ENCODE measurements around the gene LHX3.

The LHX3 gene

DNA sequence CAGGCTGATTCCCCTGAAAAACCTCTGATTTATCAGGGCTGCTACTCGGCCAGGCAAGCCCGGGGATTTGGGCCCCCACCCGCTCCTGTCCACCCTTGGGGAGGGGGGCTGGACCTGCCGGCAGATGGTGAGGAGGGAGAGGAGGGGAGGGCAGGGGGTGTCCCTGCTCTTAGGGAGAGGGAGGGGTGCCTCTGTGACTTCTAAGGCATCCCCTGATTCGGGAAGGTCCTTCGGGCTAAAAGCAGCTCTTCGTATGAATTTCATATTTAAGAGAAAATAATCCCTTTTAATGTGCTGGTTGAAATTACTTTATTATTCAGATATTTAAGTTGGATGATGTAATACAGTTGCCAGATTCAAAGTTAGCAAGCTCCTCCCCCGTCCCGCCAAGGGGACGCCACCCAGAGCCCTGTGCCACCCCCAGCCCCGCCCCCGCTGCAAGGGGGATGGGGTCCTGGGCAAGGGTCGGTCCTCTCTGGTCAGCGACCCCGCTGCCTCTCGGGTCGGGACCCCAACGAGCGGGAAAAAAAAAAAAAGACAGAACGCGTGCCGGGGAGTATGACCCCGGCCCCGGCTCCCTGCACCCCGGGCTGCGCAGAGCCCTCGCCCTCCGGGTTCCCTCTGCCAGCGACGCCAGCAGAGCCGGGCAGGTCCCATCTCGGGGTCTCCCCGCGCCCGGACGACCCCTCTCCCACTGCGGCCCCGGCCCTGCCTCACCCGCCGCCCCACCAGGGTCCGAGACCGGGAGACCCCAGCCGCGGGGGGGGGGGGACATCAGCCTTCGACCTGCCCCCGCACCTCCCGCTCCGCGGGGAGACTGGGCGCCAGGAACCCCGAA lies 12.4 kb downstream of the LHX3 start:
- no peak for DNase-seq (ENCODE audit: low read depth)

GRCh38 chr9:136191960-136192286 lies 13.0 kb downstream of the LHX3 start:
- no peak for DNase-seq (ENCODE audit: low read depth)

GRCh38 chr9:136191099-136191959 lies 13.6 kb downstream of the LHX3 start:
- DNase-seq (ENCODE audit: low read depth): no peak

GRCh38 chr9:136190656-136191055 lies 14.3 kb downstream of the LHX3 start:
- DNase-seq (ENCODE audit: low read depth): no peak

DNA sequence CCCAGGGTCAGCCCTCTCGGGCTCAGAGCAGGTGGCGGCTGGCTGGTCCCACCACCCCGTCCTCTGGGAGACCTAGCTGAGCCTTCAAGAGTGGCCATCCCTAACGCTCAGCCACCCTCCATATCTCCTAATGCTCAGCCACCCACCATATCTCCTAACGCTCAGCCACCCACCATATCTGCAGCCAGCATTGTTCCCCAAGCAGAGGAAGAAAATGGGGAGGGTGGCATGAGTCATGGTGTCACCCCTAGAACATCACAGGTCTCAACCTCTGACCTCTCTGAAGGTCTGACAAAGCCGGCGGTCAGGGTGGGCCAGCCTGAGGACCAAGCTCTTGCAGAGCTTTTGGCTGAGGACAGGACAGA lies 14.7 kb downstream of the LHX3 start:
- no peak for DNase-seq (ENCODE audit: low read depth)

- DNase-seq (ENCODE audit: low read depth): no peak
Observed at GRCh38 chr9:136189394-136190236, 15.3 kb downstream of the LHX3 start.

GRCh38 chr9:136187683-136188586 lies 17.0 kb downstream of the LHX3 start:
- no peak for DNase-seq (ENCODE audit: low read depth)

- DNase-seq (ENCODE audit: low read depth): no peak
Observed at GRCh38 chr9:136187197-136187596, 17.7 kb downstream of the LHX3 start.

- DNase-seq (ENCODE audit: low read depth): no peak
Observed at GRCh38 chr9:136186386-136186785, 18.5 kb downstream of the LHX3 start.

- DNase-seq (ENCODE audit: low read depth): no peak
Observed at GRCh38 chr9:136185596-136186366, 19.1 kb downstream of the LHX3 start.

DNA sequence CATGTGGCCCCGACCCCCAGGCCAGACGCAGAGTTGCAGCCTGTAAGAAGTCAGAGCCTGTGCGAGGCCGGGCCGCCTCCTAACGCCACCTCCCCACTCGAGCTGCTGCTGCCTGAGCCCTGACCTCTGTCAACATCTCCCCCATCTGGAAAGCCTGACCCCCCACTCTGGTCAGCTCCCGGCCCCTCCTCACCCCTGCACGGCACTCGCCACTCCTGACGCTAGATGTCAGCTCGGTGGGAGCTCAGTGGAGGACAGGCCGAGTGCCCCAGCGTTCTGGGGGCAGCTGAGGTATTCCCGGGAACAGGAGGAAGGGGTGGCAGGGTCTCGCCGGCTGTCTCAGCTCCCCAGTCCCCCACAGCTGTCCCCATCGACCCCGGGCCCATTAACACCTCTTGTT lies 19.9 kb downstream of the LHX3 start:
- DNase-seq (ENCODE audit: low read depth): no peak

- no peak for DNase-seq (ENCODE audit: low read depth)
Observed at GRCh38 chr9:136182850-136183422, 22.0 kb downstream of the LHX3 start.

GRCh38 chr9:136182420-136182787 lies 22.5 kb downstream of the LHX3 start:
- no peak for DNase-seq (ENCODE audit: low read depth)

- no peak for DNase-seq (ENCODE audit: low read depth)
Observed at GRCh38 chr9:136181784-136182419, 23.0 kb downstream of the LHX3 start.

GRCh38 chr9:136180586-136180985 lies 24.3 kb downstream of the LHX3 start:
- DNase-seq (ENCODE audit: low read depth): no peak

DNA sequence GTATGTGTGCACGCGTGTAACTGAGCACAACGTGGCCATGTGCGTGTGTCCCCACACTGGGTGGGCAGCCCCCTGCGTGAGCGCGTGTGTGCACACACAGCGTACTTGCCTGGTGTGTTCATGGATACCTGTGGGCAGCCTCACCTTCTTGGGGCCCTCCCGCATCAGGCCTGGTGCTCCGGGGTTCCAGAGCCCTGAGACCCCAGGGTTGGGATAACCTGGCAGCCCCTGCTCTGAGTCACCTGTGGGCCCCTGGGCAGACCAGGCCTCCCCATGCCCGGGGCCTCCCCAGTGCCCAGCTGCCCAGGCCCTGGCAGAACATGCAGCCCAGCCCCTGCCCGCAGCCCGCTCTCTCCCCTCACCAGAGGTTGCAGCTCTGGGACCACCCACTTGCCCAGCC lies 25.2 kb downstream of the LHX3 start:
- DNase-seq (ENCODE audit: low read depth): no peak

DNA sequence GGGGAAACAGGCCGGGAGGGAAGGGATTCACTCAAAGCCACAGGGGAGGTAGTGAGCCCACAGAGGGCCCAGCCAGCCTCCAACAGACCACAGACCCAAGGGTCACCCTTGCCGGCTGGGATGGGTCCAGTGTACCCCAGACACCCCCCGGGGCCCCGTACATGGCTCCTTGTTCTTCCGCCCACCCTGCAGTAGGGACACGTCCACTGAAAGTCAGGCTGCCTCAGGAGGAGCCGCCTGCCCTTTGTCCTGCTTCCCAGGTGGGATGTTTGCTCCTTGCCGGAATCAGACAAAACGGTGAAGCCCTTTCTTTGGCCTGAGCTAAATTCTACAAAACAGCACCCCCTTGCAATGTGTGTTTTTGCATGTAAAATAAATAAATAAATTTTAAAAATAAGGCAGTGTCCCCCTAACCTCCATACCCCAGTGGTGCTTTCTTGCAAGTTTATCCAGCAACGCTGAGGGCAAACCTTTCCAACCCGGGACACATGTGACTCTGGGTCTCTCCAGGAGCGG lies 25.8 kb downstream of the LHX3 start:
- no peak for DNase-seq (ENCODE audit: low read depth)

DNA sequence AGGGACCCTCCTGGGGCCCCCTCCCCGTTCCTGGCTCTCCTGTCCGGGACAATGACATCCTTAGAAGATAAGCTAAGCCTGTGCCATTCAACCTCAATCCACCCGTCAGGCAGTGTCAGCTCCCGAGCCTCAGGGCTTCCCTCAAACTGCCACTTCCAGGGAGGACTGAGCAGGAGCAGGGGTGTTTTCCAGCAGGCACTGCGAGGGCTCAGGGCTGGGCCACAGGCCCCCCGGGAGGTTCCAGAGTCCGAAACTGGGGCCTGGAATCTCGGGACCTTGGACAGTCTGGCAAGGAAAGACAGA lies 26.2 kb downstream of the LHX3 start:
- no peak for DNase-seq (ENCODE audit: low read depth)

DNA sequence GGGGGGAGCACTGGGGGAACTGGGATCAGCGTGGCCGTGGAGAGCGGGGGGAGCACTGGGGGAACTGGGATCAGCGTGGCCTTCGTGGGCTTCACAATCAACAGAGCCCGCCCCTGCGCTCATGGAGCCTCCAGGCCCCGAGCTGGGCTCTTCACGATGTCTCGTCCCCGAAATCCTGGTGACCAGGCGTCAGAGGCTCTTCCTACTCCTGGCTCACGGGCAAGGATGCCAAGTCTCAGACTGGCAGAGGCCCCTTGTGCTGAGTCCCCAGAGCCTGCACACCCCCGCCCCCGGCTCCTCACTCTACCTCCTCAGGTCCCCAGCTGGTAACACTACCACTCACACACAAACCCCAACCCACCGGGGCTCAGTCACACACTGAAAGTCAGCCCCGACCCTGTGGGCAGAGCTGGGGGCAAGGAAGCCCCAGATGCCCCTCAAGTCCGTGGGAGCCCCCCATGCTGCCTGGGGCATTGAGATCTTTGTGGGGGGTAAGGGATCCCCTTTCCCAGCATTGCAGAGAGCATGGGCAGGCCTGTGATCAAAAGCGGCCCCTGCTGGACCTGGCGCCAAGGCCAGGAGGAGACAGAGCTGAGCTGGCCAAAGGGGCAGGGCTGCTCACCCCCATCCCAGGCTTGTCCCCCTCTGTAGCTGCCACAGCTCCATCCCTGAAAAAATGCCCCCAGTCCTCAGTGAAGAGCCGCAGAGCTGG lies 26.7 kb downstream of the LHX3 start:
- DNase-seq (ENCODE audit: low read depth): no peak
